ENCODE measurements around the gene CNTNAP2. TPM values are rescaled to one million over a fixed set of nuclear protein-coding genes. Genes with fewer than 3 reads are reported as not detected.

CNTNAP2 gene
- total and polyA plus RNA-seq, 3 donors from 2014 or later = 4.3 to 6.1 (median 4.4) TPM

- WGBS, 2 donors = 64 to 83% methylated on average over 13 to 18 of the region's 18 CpGs
- Histone ChIP-seq H3K9me3 (no peaks in the 10 kb centered on the region), H3K27ac (no peak overlapping the region), H3K27me3 (no peaks in the 10 kb centered on the region), H3K4me1 (no peaks in the 10 kb centered on the region), H3K36me3 (ENCODE audit: low read depth, missing control alignments) (no peaks in the 10 kb centered on the region), H3K4me3 (peak overlapping the region in 1 of 2 donors; percentile 24)
- DNase-seq = no peak
- TF ChIP-seq, protein P1, sequence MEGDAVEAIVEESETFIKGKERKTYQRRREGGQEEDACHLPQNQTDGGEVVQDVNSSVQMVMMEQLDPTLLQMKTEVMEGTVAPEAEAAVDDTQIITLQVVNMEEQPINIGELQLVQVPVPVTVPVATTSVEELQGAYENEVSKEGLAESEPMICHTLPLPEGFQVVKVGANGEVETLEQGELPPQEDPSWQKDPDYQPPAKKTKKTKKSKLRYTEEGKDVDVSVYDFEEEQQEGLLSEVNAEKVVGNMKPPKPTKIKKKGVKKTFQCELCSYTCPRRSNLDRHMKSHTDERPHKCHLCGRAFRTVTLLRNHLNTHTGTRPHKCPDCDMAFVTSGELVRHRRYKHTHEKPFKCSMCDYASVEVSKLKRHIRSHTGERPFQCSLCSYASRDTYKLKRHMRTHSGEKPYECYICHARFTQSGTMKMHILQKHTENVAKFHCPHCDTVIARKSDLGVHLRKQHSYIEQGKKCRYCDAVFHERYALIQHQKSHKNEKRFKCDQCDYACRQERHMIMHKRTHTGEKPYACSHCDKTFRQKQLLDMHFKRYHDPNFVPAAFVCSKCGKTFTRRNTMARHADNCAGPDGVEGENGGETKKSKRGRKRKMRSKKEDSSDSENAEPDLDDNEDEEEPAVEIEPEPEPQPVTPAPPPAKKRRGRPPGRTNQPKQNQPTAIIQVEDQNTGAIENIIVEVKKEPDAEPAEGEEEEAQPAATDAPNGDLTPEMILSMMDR (IDR thresholded peaks at IDR 0.05) = no peak
- intact Hi-C loops (cut with DNase I; ENCODE audit: low total_unique reads) = no loop called here
Measured at GRCh38 chr7:146787266-146787665, 670.7 kb downstream of the CNTNAP2 start.

DNA sequence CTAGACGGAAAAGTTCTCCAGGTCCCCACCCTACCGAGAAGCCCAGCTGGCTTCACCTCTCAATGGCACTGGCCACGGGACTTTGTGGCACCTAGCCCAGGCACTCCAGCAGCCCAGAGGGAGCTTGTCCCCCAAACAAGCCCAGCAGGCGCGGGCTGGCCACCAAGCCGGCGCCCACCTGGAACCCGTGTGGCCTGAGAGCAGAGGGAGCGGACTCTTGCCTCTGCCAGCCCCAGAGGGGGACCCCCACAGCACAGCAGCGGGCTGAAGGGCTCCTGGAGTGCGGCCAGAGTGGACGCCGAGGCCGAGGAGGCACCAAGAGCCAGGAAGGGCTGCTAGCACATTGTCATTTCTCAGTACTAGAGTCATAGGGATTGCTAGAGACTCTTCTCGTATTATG, 671.4 kb downstream of the CNTNAP2 start:
- H3K27me3 ChIP-seq = no peaks in the 10 kb centered on the region
- no peaks in the 10 kb centered on the region for H3K4me1 ChIP-seq
- no peaks in the 10 kb centered on the region for H3K9me3 ChIP-seq
- H3K36me3 ChIP-seq (ENCODE audit: low read depth, missing control alignments) = no peaks in the 10 kb centered on the region
- intact Hi-C loops (cut with DNase I; ENCODE audit: low total_unique reads) = no loop called here
- H3K27ac ChIP-seq = no peak overlapping the region
- WGBS, 2 donors = 54 to 86% methylated on average over 1 to 15 of the region's 15 CpGs
- TF ChIP-seq, protein P1 (IDR thresholded peaks at IDR 0.05) = no peak
- TF ChIP-seq POLR2A (IDR thresholded peaks at IDR 0.05) = no peak
- no peak for DNase-seq
- peak overlapping the region; percentile 15 to 24 for H3K4me3 ChIP-seq

GRCh38 chr7:146791344-146792285, 675.0 kb downstream of the CNTNAP2 start:
- no peaks in the 10 kb centered on the region for H3K9me3 ChIP-seq
- WGBS, 2 donors = 42 to 48% methylated on average over 7 of the region's 7 CpGs
- TF ChIP-seq, protein P1 (IDR thresholded peaks at IDR 0.05) = no peak
- TF ChIP-seq POLR2A (IDR thresholded peaks at IDR 0.05) = no peak
- no peak overlapping the region for H3K4me3 ChIP-seq
- no peaks in the 10 kb centered on the region for H3K36me3 ChIP-seq (ENCODE audit: low read depth, missing control alignments)
- no peak for DNase-seq
- H3K4me1 ChIP-seq = no peaks in the 10 kb centered on the region
- no peak overlapping the region for H3K27ac ChIP-seq
- intact Hi-C loops (cut with DNase I; ENCODE audit: low total_unique reads) = no loop called here
- no peaks in the 10 kb centered on the region for H3K27me3 ChIP-seq

DNA sequence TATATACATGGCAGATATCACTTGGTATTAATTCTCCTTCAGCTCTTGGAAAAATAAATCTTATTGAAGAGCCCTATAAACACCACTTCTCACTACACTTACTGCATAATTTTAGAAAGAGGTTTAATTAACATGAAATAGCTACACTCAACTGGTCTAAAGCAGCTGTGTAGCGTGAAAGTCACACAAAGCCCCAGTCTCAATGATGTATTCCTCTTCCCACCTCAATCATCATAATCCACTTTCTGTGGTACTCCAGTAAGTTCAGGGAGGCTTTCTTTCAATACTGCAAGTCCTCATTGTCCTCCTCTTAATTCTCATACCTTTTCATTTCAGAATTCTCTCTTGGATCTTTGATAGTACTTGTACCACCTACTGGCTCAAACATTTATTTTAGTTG, 688.0 kb downstream of the CNTNAP2 start:
- intact Hi-C loops (cut with DNase I; ENCODE audit: low total_unique reads) = no loop called here
- WGBS, 2 donors = 94 to 100% methylated on average over 1 of the region's 1 CpG
- TF ChIP-seq, protein P1 (IDR thresholded peaks at IDR 0.05) = no peak
- no peak for TF ChIP-seq POLR2A (IDR thresholded peaks at IDR 0.05)

More for the DNA sequence above, 688.0 kb downstream of the CNTNAP2 start:
- Histone ChIP-seq H3K36me3 (ENCODE audit: low read depth, missing control alignments) (no peaks in the 10 kb centered on the region), H3K27me3 (no peaks in the 10 kb centered on the region), H3K4me1 (no peaks in the 10 kb centered on the region), H3K9me3 (no peaks in the 10 kb centered on the region), H3K4me3 (no peak overlapping the region), H3K27ac (no peak overlapping the region)
- no peak for DNase-seq

All from testis (tissue), 3 donors.